K562 (cell line): Measurements from ENCODE around the gene XRCC2. TPM values are rescaled to one million over a fixed set of nuclear protein-coding genes. Genes with fewer than 3 reads are reported as not detected.

ENCODE experiments used
- CBX1 ChIP-seq: sonication (generic); IDR thresholded peaks from 2 replicates; pipeline ENCODE4 v1.6.1; 2016; ENCODE audit warnings: antibody characterized with exemption, low read depth, mild to moderate bottlenecking
- CBX5 ChIP-seq: IDR thresholded peaks from 2 replicates; pipeline ENCODE4 v1.6.1; 2014; ENCODE audit warnings: low read depth, borderline replicate concordance
- ESRRB ChIP-seq: fragments of 250-450 bp; sonication (Bioruptor Pico); IDR thresholded peaks from 2 replicates; pipeline ENCODE4 v1.5.0; 2020; ENCODE audit warnings: mild to moderate bottlenecking, moderate library complexity, borderline replicate concordance
- FOSL1 ChIP-seq: fragments of 200-800 bp; sonication (Bioruptor generic); conservative IDR thresholded peaks from 2 replicates; pipeline ENCODE4 v1.6.1; 2016; ENCODE audit warnings: missing genetic modification characterization, missing compliant biosample characterization
- KAT8 ChIP-seq: fragments of 450-650 bp; IDR thresholded peaks from 2 replicates; pipeline ENCODE4 v1.6.1; 2016; ENCODE audit warnings: low read depth, mild to moderate bottlenecking
- RBBP5 ChIP-seq: fragments of 200-600 bp; sonication (generic); IDR thresholded peaks from 2 replicates; pipeline ENCODE4 v1.6.1; 2012; ENCODE audit warnings: borderline replicate concordance, mild to moderate bottlenecking, low read length, control low read depth, inconsistent platforms; ENCODE audit not compliant: insufficient read depth, poor library complexity, severe bottlenecking
- TOE1 ChIP-seq, 2 experiments: fragments of 450-650 bp in 1 of 2; sonication (generic) in 1 of 2; formaldehyde crosslinking in 1 of 2; IDR thresholded peaks; 2 replicates each; pipeline versions ENCODE4 v1.7.1 to v1.8.0; 2016 to 2022; ENCODE audit warnings: borderline replicate concordance in 2 of 2, mild to moderate bottlenecking in 2 of 2, antibody characterized with exemption in 1 of 2, inconsistent platforms in 1 of 2, low read depth in 1 of 2, missing genetic modification reagents in 1 of 2, moderate library complexity in 1 of 2
- YY1 ChIP-seq, 3 experiments: IDR thresholded peaks; 2 replicates each; pipeline ENCODE4 v1.6.1; 2011; ENCODE audit warnings: low read length in 2 of 3, mild to moderate bottlenecking in 2 of 3, moderate library complexity in 2 of 3, borderline replicate concordance in 1 of 3, control low read depth in 1 of 3, low read depth in 1 of 3; ENCODE audit not compliant: insufficient read depth in 3 of 3, insufficient replicate concordance in 2 of 3, control insufficient read depth in 1 of 3, insufficient read length in 1 of 3; ENCODE audit errors: extremely low read depth in 1 of 3
- polyA plus RNA-seq, 8 experiments: library from polyadenylated mRNA; depleted of rRNA in 4 of 8; stranded (reverse) in 5 of 8; unstranded in 3 of 8; fragments of >200 nt; fragmentation: Nextera tagmentation in 2 of 8; fragmentation: Illumina TruSeq in 1 of 8; extraction: Ambion mirVana in 2 of 8; extraction: Trizol in 1 of 8; gene quantifications; 2 replicates each; pipeline versions ENCODE4 v1.2.1 to v1.2.3, GENCODE V29; 2011 to 2014; ENCODE audit warnings: inconsistent platforms in 1 of 8, missing spikeins in 1 of 8
- total RNA-seq, 7 experiments: library from RNA; depleted of rRNA in 6 of 7; stranded (reverse); fragments of >200 nt in 6 of 7; fragmentation: Illumina TruSeq in 2 of 7; extraction: Trizol in 2 of 7; gene quantifications; 2 replicates each; pipeline versions ENCODE4 v1.2.1 to v1.2.3, GENCODE V29; 2011 to 2021; ENCODE audit warnings: low replicate concordance in 1 of 7
- TF ChIP-seq, protein P1 (sequence below), 2 experiments: fragments of 450-650 bp in 1 of 2; sonication (generic) in 1 of 2; formaldehyde crosslinking in 1 of 2; IDR thresholded peaks; 2 replicates each; pipeline versions ENCODE4 v1.7.1 to v1.9.0; 2016 to 2022; ENCODE audit warnings: inconsistent platforms in 1 of 2, mild to moderate bottlenecking in 1 of 2, missing genetic modification reagents in 1 of 2
- TF ChIP-seq, protein P2 (sequence below): fragments of 450-650 bp; IDR thresholded peaks from 2 replicates; pipeline ENCODE4 v1.6.1; 2017; ENCODE audit warnings: mild to moderate bottlenecking, moderate library complexity
- TF ChIP-seq, protein P3 (sequence below): fragments of 250-450 bp; sonication (Bioruptor Pico); IDR thresholded peaks from 2 replicates; pipeline ENCODE4 v1.8.0; 2021; ENCODE audit warnings: borderline replicate concordance, mild to moderate bottlenecking, moderate library complexity; ENCODE audit not compliant: poor library complexity, severe bottlenecking

Gene XRCC2
- total and polyA plus RNA-seq, 9 of the 15 experiments (the other 6 are each of a cell fraction or from before 2014, with no cell fraction given), result 16.2 to 58.0 (median 39.8) TPM

DNA sequence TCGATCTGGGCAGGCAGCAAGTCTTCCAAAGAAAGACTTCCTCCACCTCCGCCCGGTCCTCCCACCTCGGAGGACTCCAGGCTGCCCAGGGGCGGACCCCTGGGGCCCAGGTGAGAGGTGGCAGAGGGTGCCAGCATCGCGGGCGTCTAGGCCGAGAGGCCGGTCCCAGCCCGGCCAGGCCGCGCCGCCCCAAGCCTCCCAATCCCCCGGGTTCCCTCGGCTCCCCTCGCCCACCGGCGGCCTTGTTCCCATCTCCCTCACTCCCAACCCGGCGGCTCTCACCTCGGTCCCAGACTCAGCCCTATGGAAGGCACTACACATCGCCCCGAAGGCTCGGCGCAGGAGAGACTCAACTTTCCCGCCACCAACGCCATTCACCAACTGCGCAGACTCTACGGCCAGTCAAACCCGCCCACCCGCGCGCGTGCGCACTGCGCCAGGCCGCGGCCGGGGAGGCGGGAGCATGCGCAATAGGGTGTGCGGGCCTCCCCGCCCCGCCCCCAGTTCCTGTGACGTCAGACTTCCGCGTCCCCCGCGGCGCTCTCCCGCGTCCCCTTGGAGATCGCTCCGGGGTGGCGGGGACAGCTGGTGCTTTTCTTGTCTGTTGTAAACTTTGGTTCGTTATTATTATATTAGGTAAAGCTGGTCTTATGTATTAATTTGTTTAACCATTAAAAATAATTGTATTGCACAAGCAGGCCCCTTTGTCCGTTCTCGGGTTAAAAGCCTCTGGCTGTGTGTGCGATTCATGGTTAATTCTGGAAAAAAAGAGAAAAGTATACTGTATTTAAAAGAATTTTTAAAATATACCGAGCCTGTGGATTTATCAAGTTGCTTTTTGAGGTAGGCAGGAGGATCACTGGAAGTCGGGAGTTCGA lies at the start of gene XRCC2 (continued):
- TF ChIP-seq, protein P1, sequence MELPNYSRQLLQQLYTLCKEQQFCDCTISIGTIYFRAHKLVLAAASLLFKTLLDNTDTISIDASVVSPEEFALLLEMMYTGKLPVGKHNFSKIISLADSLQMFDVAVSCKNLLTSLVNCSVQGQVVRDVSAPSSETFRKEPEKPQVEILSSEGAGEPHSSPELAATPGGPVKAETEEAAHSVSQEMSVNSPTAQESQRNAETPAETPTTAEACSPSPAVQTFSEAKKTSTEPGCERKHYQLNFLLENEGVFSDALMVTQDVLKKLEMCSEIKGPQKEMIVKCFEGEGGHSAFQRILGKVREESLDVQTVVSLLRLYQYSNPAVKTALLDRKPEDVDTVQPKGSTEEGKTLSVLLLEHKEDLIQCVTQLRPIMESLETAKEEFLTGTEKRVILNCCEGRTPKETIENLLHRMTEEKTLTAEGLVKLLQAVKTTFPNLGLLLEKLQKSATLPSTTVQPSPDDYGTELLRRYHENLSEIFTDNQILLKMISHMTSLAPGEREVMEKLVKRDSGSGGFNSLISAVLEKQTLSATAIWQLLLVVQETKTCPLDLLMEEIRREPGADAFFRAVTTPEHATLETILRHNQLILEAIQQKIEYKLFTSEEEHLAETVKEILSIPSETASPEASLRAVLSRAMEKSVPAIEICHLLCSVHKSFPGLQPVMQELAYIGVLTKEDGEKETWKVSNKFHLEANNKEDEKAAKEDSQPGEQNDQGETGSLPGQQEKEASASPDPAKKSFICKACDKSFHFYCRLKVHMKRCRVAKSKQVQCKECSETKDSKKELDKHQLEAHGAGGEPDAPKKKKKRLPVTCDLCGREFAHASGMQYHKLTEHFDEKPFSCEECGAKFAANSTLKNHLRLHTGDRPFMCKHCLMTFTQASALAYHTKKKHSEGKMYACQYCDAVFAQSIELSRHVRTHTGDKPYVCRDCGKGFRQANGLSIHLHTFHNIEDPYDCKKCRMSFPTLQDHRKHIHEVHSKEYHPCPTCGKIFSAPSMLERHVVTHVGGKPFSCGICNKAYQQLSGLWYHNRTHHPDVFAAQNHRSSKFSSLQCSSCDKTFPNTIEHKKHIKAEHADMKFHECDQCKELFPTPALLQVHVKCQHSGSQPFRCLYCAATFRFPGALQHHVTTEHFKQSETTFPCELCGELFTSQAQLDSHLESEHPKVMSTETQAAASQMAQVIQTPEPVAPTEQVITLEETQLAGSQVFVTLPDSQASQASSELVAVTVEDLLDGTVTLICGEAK (IDR thresholded peaks at IDR 0.05), result peak; percentile 66
- TF ChIP-seq, protein P1 (CRISPR knock-in tag; IDR thresholded peaks at IDR 0.05), result no peak
- TF ChIP-seq ESRRB (CRISPR knock-in tag) (no peak), KAT8 (peak; percentile 72; the same call in 1 of the 2 replicates), CBX5 (no peak), RBBP5 (peak; percentile 87), CBX1 (0 out of 2 replicates have a peak, but pooled peaks have one; percentile 61), FOSL1 (tag) (peak; percentile 54), TOE1 (IDR thresholded peaks at IDR 0.05; ENCODE audit: borderline replicate concordance) (0 out of 2 replicates have a peak, but pooled peaks have one; percentile 55), TOE1 (CRISPR knock-in tag; IDR thresholded peaks at IDR 0.05; ENCODE audit: borderline replicate concordance, low read depth) (no peak), YY1 (IDR thresholded peaks at IDR 0.05; ENCODE audit: borderline replicate concordance in 1 of 3, control insufficient read depth in 1 of 3, extremely low read depth in 1 of 3, insufficient read depth in 3 of 3, insufficient read length in 1 of 3, insufficient replicate concordance in 2 of 3, low read depth in 1 of 3, low read length in 2 of 3) (peak in 2 of 3 experiments; percentile 75 to 88)
- TF ChIP-seq, protein P2, sequence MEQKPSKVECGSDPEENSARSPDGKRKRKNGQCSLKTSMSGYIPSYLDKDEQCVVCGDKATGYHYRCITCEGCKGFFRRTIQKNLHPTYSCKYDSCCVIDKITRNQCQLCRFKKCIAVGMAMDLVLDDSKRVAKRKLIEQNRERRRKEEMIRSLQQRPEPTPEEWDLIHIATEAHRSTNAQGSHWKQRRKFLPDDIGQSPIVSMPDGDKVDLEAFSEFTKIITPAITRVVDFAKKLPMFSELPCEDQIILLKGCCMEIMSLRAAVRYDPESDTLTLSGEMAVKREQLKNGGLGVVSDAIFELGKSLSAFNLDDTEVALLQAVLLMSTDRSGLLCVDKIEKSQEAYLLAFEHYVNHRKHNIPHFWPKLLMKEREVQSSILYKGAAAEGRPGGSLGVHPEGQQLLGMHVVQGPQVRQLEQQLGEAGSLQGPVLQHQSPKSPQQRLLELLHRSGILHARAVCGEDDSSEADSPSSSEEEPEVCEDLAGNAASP, result no peak
- TF ChIP-seq, protein P3, sequence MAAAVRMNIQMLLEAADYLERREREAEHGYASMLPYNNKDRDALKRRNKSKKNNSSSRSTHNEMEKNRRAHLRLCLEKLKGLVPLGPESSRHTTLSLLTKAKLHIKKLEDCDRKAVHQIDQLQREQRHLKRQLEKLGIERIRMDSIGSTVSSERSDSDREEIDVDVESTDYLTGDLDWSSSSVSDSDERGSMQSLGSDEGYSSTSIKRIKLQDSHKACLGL, result peak; percentile 57
